Cardiac muscle cell (in vitro differentiated cells and primary cell): ENCODE data around the gene ZMYND10. TPM values are rescaled to one million over a fixed set of nuclear protein-coding genes. Genes with fewer than 3 reads are reported as not detected.

Experiments
- DNase-seq, 2 donors: peaks; one replicate each; pipeline versions ENCODE4 v3.0.0 to v3.0.0-alpha.2; 2010 to 2017; ENCODE audit warnings: low read depth in 1 of 2, low spot score in 1 of 2
- H3K27ac ChIP-seq: fragments of 200-600 bp; sonication (generic); 2 replicates; pipeline ENCODE4 v1.5.1; 2016
- H3K27me3 ChIP-seq: fragments of 200-600 bp; sonication (generic); 2 replicates; pipeline ENCODE4 v1.6.0; 2016; ENCODE audit warnings: control low read depth
- H3K36me3 ChIP-seq: fragments of 200-600 bp; sonication (generic); 2 replicates; pipeline ENCODE4 v1.5.1; 2016; ENCODE audit warnings: control low read depth
- H3K4me1 ChIP-seq: fragments of 200-600 bp; sonication (generic); 2 replicates; pipeline ENCODE4 v1.8.1; 2017; ENCODE audit warnings: low read depth, mild to moderate bottlenecking, mixed run types
- H3K4me3 ChIP-seq: fragments of 200-600 bp; sonication (generic); 2 replicates; pipeline ENCODE4 v1.5.1; 2016; ENCODE audit warnings: mild to moderate bottlenecking
- H3K9me3 ChIP-seq: fragments of 200-600 bp; sonication (generic); 2 replicates; pipeline ENCODE4 v1.5.1; 2017; ENCODE audit warnings: low read depth, mild to moderate bottlenecking, control low read depth
- CTCF ChIP-seq: IDR thresholded peaks from 2 replicates; pipeline ENCODE4 v1.5.1; 2012; ENCODE audit warnings: low read depth, mild to moderate bottlenecking, low read length
- polyA plus RNA-seq: library from polyadenylated mRNA; unstranded; fragments of >200 nt; fragmentation: Nextera tagmentation; extraction: Ambion mirVana; gene quantifications from 2 replicates; pipeline ENCODE4 v1.2.1, GENCODE V29; 2016
- total RNA-seq: library from RNA; depleted of rRNA; stranded (reverse); fragments of >200 nt; gene quantifications from 2 replicates; pipeline ENCODE4 v1.2.3, GENCODE V29; 2016

The ZMYND10 gene
- total and polyA plus RNA-seq, 2 experiments from 2014 or later, result 1.8 to 2.8 TPM

DNA sequence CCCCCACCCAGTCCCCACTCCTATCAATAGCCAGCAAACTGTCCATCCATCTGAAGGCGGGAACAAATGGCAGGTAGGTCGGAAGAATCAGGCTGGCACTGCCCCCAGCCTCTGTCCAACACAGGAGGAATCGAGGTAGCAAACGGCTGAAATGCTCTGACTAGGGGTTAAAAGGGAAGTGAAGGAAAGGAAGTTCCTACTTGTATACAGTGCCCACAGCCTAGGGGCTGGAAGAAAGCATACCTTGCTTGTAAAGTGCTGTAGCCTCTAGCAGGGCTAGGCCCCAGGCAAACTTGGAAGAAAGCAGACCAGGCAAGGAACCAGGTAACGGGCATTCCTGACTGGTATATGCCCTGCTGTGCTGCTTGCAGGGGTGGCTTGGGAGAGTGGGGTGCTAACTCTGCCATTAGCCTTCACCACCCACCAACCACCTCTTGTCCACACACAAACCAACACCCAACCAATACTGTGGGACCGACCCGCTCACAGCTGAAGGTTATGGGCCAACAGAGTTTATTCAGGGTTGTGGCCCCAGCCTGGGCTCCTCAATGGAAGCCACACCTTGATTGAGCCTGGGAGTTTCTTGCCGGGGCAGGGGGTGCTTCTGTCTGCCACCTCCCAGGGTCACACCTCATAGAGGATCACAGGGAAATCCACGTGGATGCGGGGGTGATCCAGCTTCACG is 19.9 kb downstream of the ZMYND10 start:
- Histone ChIP-seq H3K36me3 (peaks cover 15% of the 10 kb centered on the region), H3K4me1 (peaks cover 20% of the 10 kb centered on the region), H3K4me3 (no peak overlapping the region), H3K27me3 (no peaks in the 10 kb centered on the region), H3K27ac (no peak overlapping the region), H3K9me3 (no peaks in the 10 kb centered on the region)
- no peak for DNase-seq
- TF ChIP-seq CTCF, result no peak

DNA sequence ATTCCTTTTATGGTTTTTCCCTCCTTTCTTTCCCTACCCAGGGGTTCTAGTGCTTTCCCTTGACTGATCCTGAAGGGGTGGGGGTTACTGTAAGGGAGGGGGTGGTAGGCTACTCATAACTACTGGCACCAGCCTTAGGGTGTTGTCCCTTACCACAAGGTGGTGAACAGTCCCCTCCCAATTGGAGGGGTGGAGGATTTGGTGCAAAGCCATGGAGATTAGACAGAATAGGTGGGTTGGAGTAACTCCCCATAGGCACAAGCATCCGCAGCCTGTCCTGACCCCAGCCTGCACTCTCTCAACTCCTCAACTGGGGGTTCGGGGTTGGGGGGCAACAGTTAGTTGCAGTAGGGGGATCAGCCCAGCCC is 20.4 kb downstream of the ZMYND10 start:
- DNase-seq, result no peak
- no peaks in the 10 kb centered on the region for H3K9me3 ChIP-seq
- no peaks in the 10 kb centered on the region for H3K27me3 ChIP-seq
- peaks cover 10% of the 10 kb centered on the region for H3K36me3 ChIP-seq
- no peak overlapping the region for H3K4me3 ChIP-seq
- no peak overlapping the region for H3K27ac ChIP-seq
- no peak for TF ChIP-seq CTCF
- peaks cover 23% of the 10 kb centered on the region for H3K4me1 ChIP-seq

DNA sequence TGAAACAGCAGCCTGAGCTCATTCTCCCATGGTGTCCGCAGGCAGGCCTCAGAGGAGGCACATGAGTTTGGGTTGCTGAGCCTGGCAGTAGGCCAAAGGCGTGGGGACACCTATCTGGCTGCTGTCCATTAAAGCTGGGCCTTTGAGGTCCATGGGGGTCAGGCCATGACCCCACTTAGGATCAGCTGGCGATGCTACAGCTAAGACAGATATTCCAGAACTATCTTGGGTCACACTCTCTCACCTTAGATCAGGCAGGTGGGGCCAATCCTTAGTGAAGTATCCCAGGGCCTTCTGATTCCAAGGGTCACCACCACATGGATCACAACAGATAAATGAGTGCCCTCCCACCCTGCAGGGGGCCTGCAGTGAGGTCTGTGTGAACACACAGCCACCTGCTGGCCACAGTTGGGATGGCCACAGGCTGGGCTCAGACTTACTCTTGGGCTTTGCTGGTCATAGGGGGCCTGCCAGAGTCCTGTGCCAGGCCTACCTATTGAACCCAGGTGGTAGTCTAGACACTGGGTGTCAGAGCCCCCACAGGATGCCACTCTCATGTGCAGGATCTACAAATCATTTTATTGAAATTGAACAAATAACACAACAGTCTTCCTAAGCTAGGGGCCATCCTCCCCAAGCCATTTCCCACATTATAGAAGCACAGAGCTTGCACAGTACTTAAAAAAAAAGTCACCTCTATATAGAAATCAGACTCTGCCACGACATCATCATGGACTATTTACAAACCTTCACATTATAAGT is 21.0 kb downstream of the ZMYND10 start:
- DNase-seq, result peak; percentile 73 to 74
- Histone ChIP-seq H3K27me3 (no peaks in the 10 kb centered on the region), H3K9me3 (no peaks in the 10 kb centered on the region), H3K27ac (peak overlapping the region; percentile 32), H3K36me3 (peaks cover 7% of the 10 kb centered on the region), H3K4me3 (no peak overlapping the region), H3K4me1 (peaks cover 29% of the 10 kb centered on the region)
- peak; percentile 88 for TF ChIP-seq CTCF

- H3K4me3 ChIP-seq, result no peak overlapping the region
- peaks cover 31% of the 10 kb centered on the region for H3K4me1 ChIP-seq
- peaks cover 11% of the 10 kb centered on the region for H3K36me3 ChIP-seq
- TF ChIP-seq CTCF, result no peak
- DNase-seq, result no peak
- H3K27me3 ChIP-seq, result no peaks in the 10 kb centered on the region
- H3K9me3 ChIP-seq, result no peaks in the 10 kb centered on the region
- H3K27ac ChIP-seq, result peak overlapping the region; percentile 32
Measured at GRCh38 chr3:50323614-50324199, 21.8 kb downstream of the ZMYND10 start.

DNA sequence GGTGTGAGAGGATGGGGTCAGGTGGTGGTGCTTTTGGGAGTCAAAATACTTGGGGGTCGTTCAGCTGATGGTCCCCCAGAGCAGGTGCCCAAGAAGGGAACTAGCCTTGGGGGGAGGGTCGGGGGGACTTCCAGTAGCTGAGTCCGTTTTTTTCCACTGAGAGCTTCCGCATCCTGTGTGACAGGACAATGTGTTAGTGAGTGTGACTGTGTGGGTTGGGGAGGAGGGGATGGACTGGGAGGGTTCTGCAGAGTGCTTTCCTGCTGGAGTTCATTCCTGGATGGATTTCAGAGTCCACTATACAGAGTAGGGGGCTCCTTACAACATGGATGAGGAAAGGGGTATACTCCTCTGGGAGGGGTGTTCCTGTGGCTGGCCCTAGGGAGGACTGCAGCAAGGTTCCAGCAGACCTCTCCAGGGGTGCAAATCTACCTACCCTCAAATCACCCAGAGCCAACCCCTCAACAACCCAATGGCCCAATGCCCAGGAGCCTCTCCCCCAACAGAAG is 22.4 kb downstream of the ZMYND10 start:
- peak in 1 of 2 donors; percentile 34 for DNase-seq
- Histone ChIP-seq H3K4me3 (no peak overlapping the region), H3K9me3 (no peaks in the 10 kb centered on the region), H3K4me1 (peaks cover 31% of the 10 kb centered on the region), H3K27ac (no peak overlapping the region), H3K36me3 (peaks cover 14% of the 10 kb centered on the region), H3K27me3 (no peaks in the 10 kb centered on the region)
- TF ChIP-seq CTCF, result no peak
